IPS-18c (cell line): Measurements from ENCODE around the gene HOXA3.

Experiments used
- H3K4me3 ChIP-seq: 2 replicates; pipeline ENCODE4 v1.7.0; 2013; ENCODE audit warnings: low read depth, mild to moderate bottlenecking, low read length, moderate library complexity; ENCODE audit not compliant: insufficient read depth
- H3K9me3 ChIP-seq: one replicate; pipeline ENCODE4 v1.6.1; 2013; ENCODE audit warnings: mild to moderate bottlenecking, low read length, moderate library complexity; ENCODE audit not compliant: control insufficient read depth, insufficient read depth

HOXA3 gene

GRCh38 chr7:27151931-27152815 lies at the start of gene HOXA3:
Gene HOXA3, minus strand, starts transcription at chr7:27152583. Its CDS starts 41,943 bp downstream, at chr7:27110640.
- Histone ChIP-seq H3K9me3 (peaks cover under 1% of the 10 kb centered on the region), H3K4me3 (no peak within 1 kb of the TSS)

GRCh38 chr7:27201580-27202017 lies 49.2 kb upstream of the HOXA3 start:
- peaks cover 5% of the 10 kb centered on the region for H3K9me3 ChIP-seq
- H3K4me3 ChIP-seq = no peak overlapping the region

GRCh38 chr7:27200761-27201579 lies 48.6 kb upstream of the HOXA3 start:
- Histone ChIP-seq H3K4me3 (no peak overlapping the region), H3K9me3 (peaks cover 5% of the 10 kb centered on the region)

- peak within 1 kb of the TSS; percentile 34 for H3K4me3 ChIP-seq
- peaks cover 5% of the 10 kb centered on the region for H3K9me3 ChIP-seq
Observed at GRCh38 chr7:27199849-27200760, 47.7 kb upstream of the HOXA3 start, which contains the start of gene HOXA13. Gene HOXA13, minus strand, starts transcription at chr7:27200091. Its CDS starts 14 bp downstream, at chr7:27200077.

GRCh38 chr7:27198871-27199801 lies 46.8 kb upstream of the HOXA3 start:
- H3K4me3 ChIP-seq = peak overlapping the region; percentile 21

GRCh38 chr7:27198138-27198841 lies 45.9 kb upstream of the HOXA3 start:
- H3K4me3 ChIP-seq = no peak overlapping the region
- H3K9me3 ChIP-seq = peaks cover 3% of the 10 kb centered on the region

More at GRCh38 chr7:27198871-27199801, 46.8 kb upstream of the HOXA3 start:
- H3K9me3 ChIP-seq = peaks cover 3% of the 10 kb centered on the region

GRCh38 chr7:27197137-27198042 lies 45.0 kb upstream of the HOXA3 start:
- no peak overlapping the region for H3K4me3 ChIP-seq

GRCh38 chr7:27196287-27196767 lies 43.9 kb upstream of the HOXA3 start:
- Histone ChIP-seq H3K4me3 (no peak overlapping the region), H3K9me3 (peaks cover 3% of the 10 kb centered on the region)

More at GRCh38 chr7:27197137-27198042, 45.0 kb upstream of the HOXA3 start:
- peaks cover 3% of the 10 kb centered on the region for H3K9me3 ChIP-seq

GRCh38 chr7:27194686-27195379 lies 42.5 kb upstream of the HOXA3 start:
- Histone ChIP-seq H3K9me3 (peaks cover 3% of the 10 kb centered on the region), H3K4me3 (no peak overlapping the region)

GRCh38 chr7:27194002-27194352 lies 41.6 kb upstream of the HOXA3 start:
- Histone ChIP-seq H3K9me3 (peaks cover under 1% of the 10 kb centered on the region), H3K4me3 (no peak overlapping the region)

GRCh38 chr7:27193335-27194001 lies 41.1 kb upstream of the HOXA3 start:
- no peak overlapping the region for H3K4me3 ChIP-seq
- no peaks in the 10 kb centered on the region for H3K9me3 ChIP-seq

- peak overlapping the region; percentile 20 for H3K4me3 ChIP-seq
Observed at GRCh38 chr7:27192546-27193334, 40.4 kb upstream of the HOXA3 start.

More at GRCh38 chr7:27192546-27193334, 40.4 kb upstream of the HOXA3 start:
- H3K9me3 ChIP-seq = peaks cover under 1% of the 10 kb centered on the region
